HG03575 (cell line): Measurements from ENCODE around the gene HIVEP3.

Experiments used
- ATAC-seq: cut with Tn5 transposase; IDR thresholded peaks from one replicate; pipeline ENCODE4 v1.9.1; 2021; ENCODE audit not compliant: unreplicated experiment, insufficient number of reproducible peaks, low FRiP score; ENCODE audit errors: extremely low read depth

HIVEP3 gene

DNA sequence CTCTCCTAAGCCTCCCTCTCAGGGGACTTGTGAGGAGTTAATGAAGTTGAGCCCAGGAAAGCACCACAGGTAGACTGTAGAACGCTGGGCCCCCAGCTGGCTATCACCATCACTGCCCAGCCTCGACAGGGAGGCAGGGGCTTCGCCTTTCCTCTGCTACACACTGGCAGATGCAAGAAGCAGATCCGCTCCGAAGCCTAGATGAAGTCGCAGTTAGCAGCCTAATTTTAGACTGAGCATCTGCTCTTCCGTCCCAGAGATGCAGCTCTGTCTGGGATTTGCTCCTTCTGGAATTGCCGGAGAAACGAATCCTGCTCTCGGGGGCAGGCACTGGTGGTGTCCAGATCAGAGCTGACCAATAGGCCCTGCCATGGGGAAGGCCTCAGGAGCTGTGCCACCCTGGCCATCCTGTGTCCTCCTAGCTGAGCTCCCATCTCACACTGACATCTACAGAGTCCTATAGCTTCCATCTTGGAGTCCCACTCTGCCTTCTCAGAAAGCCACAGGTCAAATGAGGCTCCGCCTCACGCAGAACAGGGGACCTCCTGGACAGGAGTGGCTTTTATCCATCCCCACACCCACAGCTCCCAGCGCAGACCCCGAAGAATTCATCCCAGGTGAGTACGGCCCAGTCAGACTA lies 247.5 kb downstream of the HIVEP3 start:
- no peak for ATAC-seq

DNA sequence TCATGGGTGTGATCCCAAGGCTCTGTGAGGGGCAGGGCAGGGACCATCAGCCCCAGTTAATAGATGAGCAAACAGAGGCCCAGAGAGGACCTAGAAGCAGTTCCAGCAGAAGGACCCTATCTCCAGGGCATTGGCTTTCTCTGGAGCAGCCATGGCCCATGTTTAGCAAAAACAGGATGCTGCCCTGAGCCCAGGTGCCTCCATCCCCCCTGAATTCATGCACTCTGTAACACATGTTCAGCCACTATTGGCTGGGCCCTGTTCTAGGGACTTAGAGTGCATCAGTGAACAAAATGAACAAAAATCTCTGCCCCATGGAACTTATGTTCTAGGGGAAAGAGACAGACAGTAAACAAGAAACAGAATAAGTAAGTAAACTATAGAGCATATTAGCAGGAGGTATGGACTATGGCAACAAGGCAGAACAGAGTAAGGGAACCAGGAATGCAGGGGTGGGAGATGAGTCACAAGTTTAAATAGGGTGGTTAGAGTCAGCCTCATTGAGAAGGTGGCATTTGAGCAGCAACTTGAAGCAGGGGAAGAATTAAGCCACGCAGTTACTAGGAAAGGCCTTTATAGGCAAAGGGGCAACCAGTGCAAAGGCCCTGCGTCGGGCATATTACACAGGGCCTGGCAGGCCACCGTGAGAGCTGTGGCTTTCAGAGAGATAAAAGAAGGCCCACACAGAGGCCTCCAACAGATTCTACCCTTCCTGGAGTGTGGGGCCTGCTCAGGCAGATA lies 248.3 kb downstream of the HIVEP3 start:
- no peak for ATAC-seq

- ATAC-seq: no peak
Measured at GRCh38 chr1:41668967-41669366, 249.8 kb downstream of the HIVEP3 start.

DNA sequence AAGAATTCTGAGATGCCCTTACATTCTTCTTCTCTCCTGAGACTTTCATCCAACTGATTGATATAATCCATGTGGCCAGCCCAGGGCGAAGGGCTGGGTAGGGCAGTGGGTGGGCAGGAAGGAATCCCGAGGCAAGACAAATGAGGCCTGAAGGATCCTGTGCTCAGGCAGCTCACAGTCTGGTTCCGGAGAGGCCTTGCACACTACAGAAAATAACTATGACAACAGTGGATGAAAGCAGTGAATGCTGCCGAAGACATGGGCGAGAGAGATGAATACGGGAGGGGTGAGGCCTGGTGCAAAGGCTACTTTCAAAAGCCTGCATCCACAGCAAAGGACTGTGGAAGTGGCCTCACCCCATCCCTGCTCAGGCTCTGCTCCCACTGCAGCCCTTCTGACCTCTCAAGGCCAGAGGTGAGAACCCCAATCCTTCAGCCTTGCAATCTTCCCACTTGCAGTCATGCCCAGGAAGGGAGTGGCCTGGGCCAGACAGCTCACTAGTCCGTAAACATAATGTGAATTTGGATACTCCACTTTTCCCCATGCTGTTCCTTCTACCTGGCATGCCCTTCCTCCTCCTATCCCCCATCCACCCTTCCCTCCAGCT lies 250.6 kb downstream of the HIVEP3 start:
- ATAC-seq: no peak

- no peak for ATAC-seq
Measured at GRCh38 chr1:41666981-41667631, 251.6 kb downstream of the HIVEP3 start.

GRCh38 chr1:41665962-41666917 lies 252.5 kb downstream of the HIVEP3 start:
- ATAC-seq: no peak

DNA sequence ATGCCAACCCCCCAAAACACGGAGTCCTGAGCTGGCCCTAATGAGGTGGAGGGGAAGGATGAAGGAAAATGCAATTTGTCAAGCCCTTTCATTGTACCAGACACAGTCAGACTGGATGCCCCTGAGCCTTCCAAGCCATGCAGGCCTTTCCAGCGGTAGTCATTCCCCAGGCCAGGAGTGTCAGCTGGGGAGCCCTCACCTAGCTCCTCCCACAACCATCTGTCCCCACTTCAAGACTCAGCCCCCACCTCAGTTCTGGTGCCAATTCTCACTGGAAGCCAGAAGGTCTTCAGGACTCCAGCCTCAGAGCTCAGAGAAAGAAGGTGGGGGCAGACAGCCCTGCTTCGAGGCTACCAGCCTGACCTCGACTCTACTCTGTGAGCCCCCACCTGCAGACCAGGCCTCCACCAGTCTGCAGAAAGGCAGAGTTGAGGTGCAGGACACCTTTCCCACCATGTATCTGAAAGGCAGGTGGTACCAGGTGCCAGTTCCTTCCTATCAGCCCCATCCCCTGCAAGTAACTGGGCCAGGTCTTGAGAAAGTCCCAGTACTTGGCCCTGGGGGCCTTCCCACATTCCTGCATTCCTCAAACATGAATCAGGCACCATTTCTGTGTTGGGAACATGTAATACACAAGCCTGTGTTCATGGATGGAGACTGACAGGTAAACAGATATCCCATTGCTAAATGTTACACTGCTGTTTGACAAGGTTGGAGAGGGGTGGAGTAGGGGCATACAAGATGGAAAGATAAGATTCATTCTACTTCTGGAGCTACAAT lies 253.7 kb downstream of the HIVEP3 start:
- no peak for ATAC-seq

- no peak for ATAC-seq
Measured at GRCh38 chr1:41663671-41664400, 254.9 kb downstream of the HIVEP3 start.

DNA sequence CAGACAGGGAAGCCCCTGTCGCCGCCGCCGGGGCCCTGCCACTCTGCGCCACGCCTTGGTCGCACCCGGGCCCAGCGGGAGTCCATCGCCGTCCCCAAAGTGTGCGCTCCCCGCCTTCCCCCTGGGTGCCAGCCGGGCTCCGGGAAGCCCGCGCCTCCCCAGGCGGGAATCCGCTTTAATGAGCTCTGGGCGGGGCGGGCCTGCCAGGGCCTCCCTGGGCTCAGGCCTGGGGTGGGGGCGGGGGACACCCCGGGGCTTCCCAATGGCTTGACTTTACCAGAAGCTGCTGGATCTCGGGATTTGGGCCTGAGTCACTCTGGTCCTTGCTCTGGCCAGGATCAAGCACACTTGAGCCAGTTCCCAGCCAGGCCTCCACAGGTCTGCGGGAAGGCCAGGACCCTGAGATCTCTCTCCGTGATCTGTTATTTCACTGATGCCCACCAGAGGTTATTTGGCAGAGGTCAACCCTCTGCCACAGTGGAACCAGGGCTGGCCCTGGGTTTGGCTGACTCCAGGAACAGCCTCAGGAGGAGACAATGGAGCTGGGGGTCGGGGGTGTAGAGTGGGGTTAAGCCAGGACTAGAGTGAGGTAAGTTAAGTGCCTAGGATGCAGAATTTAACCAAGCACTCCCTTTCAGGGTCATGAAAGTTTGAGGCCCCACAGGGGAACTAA lies 255.8 kb downstream of the HIVEP3 start:
- ATAC-seq: no peak

- ATAC-seq: no peak
Measured at GRCh38 chr1:41662061-41662764, 256.5 kb downstream of the HIVEP3 start.

GRCh38 chr1:41661428-41662060 lies 257.2 kb downstream of the HIVEP3 start:
- ATAC-seq: no peak

DNA sequence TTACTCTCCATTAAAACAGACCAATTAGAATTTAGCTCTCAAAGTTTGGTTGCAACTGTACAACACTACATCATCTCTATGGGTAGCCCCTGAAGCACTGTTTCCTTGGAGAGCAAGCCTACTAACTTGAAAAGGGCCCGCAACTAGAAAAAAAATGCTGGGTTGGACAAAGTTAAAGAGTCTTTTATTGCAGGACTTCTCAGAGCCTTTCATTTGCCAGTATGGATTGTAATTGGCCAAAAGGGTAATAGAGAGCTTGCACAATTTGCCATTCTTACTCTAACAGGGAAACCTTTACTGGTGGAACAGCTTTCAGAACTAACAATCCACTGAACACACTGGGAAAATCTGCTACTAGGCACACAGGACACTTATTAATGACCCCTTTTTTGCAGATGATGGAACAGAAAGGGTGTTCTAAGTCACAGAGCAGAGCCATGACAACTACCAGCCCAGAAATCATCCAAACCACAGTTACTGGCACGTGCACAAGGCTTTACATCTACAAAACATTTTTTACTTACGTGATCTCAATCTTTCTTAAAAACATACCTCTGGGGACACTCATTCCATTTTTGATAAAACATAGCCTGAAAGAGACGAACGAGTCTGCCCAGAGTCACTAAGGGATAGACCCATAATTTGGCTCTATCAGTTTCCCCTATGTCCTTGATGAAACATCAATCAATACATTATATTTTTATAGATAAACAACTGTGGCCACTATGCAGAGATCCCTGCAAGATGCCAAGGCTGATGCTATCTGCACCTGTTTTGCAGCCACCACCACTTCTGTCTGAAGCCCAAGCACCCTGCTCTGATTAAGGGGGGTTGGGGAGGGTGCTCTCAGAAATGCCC lies 257.9 kb downstream of the HIVEP3 start:
- ATAC-seq: no peak

DNA sequence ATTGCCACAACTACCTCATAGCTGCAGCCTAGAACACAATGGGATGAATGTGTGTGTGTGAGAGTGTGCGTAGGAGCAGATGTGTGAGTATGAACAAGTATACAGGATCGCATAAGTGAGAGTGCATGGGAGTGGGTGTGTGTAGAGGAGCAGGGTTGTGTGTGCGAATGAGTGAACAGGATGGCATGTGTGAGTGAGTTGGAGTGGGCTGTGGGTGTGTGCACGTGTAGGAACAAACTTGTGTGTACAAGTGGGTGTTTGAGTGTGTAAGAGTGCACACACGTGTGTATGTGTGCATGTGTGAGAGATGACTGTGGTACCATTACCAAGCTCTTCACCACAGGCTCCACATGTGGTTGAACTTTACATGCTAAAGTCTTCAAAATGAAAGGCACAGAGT lies 258.8 kb downstream of the HIVEP3 start:
- no peak for ATAC-seq

DNA sequence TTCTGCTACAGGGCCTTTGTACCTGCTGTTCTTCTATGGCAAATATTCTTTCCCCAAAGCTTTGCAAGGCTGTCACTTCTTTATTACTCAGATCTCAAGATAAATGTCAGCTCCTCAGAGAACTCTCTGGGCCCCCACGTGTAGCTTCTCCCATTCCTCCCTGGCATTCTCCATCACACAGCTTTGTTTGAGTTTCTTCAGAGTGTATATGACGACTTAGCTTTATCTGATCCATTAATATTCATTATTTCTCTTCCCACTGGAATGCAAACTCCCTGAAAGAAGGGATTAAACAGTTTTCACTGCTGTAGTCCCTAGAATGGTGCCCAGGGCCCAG lies 259.6 kb downstream of the HIVEP3 start:
- ATAC-seq: no peak

- ATAC-seq: no peak
Measured at GRCh38 chr1:41658431-41659158, 260.1 kb downstream of the HIVEP3 start.
